ENCODE results near the gene DDX43.
"Not testable (repeated sequence)": the region's sequence is repeated elsewhere in the genome, so short reads cannot be mapped to it uniquely, and the experiment has no call there.

Gene DDX43
- 0.34 to 1.7 (median 0.93) reads per million in 18 experiments for total RNA-seq

DNA sequence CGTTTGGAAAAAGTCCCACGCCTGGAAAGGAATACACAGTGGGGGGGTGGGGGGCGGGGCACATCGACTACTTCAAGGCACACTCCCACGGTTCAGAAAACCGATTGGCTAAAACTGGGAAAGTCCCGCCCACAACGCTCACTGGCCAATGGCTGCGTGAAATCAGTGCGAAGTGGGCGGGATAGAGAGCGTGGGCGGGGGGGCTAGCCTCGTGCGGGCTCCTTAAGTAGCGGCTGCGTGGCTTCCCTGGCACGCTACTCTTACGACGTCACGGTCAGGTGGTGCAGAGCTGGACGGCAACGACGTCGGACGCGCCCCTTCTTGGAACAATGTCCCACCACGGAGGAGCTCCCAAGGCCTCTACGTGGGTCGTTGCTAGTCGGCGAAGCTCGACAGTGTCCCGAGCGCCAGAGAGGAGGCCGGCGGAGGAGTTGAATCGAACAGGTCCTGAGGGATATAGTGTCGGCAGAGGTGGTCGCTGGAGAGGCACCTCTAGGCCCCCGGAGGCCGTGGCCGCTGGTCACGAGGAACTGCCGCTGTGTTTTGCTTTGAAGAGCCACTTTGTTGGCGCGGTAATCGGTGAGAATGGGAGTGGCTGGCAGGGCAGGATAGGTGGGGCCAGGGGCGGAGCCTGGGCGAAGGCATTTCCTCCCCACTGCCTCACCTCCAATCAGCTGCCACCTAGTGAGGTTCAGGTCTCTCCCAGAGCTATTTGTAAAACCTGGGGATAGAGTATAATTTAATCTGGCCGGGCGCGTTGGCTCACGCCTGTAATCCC lies at the start of gene DDX43:
Gene DDX43 (plus strand): TSS at position 252 of the 778 bp plus-strand sequence. CDS start 78 bp downstream, at position 330.
- peak; percentile 43 to 44 for DNase-seq

- DNase-seq = no peak
These were observed 46.0 kb upstream of the DDX43 start for GRCh38 chr6:73348550-73349204.

DNA sequence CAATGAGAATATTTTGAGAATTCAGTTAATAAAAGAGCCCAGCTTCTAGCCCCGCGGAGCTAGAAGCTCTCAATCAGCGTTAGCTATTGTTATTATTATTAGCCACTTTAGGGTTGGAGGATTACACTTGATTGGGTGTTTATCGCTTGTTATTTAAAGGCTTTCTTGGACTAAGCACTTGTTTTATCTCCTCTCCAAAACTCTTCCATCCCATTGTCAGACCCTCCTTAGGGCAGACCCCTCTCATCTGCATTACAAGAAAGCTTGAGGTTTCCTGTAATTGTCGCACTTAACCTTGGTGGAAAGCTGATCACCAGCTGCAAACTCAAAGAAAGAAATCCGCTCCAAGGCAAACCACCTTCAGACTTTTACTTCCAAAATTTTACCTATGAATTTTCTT lies 45.3 kb upstream of the DDX43 start:
- no peak for DNase-seq

GRCh38 chr6:73353636-73354593 lies 40.7 kb upstream of the DDX43 start, which contains the start of gene DPPA5:
Gene DPPA5, minus strand, starts transcription at chr6:73354276. Its CDS starts 51 bp downstream, at chr6:73354225.
- no peak for DNase-seq

GRCh38 chr6:73362358-73362757 lies 32.3 kb upstream of the DDX43 start, which contains the start of gene KHDC3L:
Gene KHDC3L, plus strand, starts transcription at chr6:73362658. Its CDS starts 72 bp downstream, at chr6:73362730.
- no peak for DNase-seq

DNA sequence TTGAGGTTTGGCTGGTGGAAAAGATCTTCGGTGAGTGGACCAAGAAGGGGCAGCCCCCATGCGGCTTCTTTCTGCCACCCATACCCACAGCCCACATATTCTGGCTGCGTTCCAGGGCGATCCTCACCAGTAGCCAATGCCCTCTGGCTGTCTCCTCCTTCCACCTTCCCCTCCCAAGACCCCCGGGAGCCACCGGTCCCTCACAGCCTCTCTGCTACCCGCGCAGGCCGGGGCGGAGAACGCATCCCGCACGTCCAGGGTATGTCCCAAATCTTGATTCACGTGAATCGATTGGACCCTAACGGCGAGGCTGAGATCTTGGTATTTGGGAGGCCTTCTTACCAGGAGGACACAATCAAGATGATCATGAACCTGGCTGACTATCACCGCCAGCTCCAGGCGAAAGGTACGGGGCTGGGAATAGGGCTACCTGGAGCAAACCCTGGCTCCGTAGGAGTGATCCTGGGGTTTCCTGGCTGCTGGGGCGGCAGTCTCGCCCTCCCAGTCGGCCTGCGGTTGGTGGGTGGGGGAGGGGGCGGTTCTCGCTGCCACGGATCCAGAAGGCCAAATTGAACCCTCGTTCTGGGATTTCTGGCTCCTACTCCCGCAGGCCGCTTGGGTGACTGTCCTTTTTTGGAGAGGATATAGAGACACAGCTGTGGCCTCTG lies 31.6 kb upstream of the DDX43 start:
- no peak for DNase-seq

GRCh38 chr6:73363537-73363875 lies 31.1 kb upstream of the DDX43 start:
- no peak for DNase-seq

GRCh38 chr6:73364121-73364520 lies 30.5 kb upstream of the DDX43 start:
- no peak for DNase-seq

DNA sequence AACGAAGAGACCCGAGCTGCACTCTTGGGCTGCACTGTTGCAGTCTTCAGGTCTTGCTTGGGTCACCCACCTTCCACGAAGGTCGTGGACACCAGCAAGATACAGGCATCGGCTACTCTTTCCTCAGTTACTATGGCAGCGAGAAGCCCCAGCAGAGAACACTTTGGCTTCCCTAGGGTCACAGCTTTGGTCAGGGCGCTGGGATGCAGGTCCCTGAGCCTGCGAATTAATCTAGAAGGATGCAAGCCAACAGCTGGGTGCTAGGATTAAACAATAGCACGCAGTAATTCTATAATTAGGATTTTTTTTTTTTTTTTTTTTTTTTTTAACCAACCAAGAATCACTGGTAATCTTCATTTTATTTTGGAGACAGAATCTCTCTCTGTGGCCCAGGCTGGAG lies 30.1 kb upstream of the DDX43 start:
- DNase-seq = no peak

- no peak for DNase-seq
These were observed 26.8 kb upstream of the DDX43 start for GRCh38 chr6:73367761-73368355.

DNA sequence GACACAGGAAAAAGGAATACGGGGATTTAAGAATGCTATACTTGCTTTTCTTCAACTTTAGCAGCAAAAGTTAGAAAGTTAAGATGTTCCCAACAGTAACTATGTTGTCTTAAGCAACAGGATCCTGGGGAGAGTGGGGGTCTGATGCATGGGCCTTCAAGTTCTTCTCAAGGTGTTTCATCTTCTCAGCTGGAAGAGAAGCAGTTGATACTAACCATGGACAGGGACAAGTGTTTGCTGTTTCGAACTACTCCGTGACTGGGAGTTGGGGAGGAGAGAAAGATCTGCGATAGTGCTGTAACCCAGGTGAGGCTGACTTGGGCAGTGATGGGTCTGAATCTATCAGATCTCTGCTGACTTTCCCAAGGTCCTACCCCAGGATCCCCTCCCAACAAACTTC lies 26.0 kb upstream of the DDX43 start:
- DNase-seq = no peak

GRCh38 chr6:73369157-73369556 lies 25.5 kb upstream of the DDX43 start:
- no peak for DNase-seq

- DNase-seq = no peak
These were observed 25.1 kb upstream of the DDX43 start, which contains the start of gene OOEP for GRCh38 chr6:73369563-73369962. Gene OOEP, minus strand, starts transcription at chr6:73369897. Its CDS starts 105 bp downstream, at chr6:73369792.

GRCh38 chr6:73371984-73372383 lies 22.6 kb upstream of the DDX43 start:
- no peak for DNase-seq

DNA sequence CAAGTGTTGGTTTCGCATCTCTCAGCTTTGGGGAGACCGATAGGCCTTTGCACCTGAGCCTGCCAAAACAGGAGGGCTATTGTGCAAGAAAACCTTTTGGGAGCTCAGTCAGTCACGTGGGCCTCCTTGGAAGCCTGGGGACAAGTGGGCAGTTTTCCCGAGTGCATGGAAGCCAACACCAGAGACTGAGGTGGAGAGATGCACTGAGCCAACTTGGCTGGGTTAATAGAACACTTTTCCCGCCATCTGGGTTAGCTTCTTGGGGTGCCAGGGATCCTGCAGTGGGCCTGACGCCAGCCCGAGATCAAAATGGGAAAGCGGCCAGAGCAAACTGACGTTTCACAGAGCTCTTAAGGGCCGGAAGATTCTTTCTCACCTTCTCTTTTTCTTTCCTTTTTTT lies 22.1 kb upstream of the DDX43 start:
- no peak for DNase-seq

- DNase-seq = no peak
These were observed 19.4 kb upstream of the DDX43 start for GRCh38 chr6:73375216-73375615.

DNA sequence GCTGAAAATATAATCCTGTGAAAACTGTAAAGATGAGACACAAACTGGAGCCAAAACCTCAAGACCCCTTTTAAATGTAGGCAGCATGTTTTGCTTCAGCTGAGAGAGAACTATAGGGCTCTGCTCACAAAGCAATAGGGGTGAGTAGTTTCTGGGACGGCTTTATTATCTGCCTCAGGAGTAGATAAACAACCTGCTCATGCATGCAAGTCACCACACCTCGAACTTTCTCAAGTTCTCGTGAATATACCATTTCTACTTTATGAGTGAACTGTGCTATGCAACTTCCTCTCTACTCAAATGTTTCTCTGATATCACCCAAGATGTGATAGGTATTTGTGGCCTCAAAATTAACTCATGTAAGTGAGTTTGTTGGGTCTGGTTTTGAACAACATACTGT lies 17.4 kb upstream of the DDX43 start:
- DNase-seq = no peak

- DNase-seq = not testable (repeated sequence)
These were observed 13.1 kb upstream of the DDX43 start for GRCh38 chr6:73381531-73381930.

- no peak for DNase-seq
These were observed 12.0 kb upstream of the DDX43 start for GRCh38 chr6:73382462-73383113.

DNA sequence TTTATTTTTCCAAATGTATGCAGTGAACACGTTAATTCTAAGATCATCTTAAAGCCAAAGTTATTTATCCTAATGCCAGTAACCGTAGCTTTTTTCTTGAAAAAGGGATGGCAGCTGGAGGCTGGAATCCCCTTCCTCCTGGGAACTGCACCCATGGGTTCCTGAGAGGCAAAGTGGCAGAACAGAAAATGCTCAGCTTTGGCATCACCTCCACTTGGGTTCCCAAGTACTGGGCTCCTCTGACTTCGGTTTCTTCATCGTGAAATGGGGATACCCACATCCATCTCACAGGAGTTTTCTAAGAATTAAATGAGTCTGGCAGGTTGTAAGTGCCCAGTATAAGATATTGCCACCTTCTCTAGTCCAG lies 6.2 kb upstream of the DDX43 start:
- DNase-seq = no peak

DNA sequence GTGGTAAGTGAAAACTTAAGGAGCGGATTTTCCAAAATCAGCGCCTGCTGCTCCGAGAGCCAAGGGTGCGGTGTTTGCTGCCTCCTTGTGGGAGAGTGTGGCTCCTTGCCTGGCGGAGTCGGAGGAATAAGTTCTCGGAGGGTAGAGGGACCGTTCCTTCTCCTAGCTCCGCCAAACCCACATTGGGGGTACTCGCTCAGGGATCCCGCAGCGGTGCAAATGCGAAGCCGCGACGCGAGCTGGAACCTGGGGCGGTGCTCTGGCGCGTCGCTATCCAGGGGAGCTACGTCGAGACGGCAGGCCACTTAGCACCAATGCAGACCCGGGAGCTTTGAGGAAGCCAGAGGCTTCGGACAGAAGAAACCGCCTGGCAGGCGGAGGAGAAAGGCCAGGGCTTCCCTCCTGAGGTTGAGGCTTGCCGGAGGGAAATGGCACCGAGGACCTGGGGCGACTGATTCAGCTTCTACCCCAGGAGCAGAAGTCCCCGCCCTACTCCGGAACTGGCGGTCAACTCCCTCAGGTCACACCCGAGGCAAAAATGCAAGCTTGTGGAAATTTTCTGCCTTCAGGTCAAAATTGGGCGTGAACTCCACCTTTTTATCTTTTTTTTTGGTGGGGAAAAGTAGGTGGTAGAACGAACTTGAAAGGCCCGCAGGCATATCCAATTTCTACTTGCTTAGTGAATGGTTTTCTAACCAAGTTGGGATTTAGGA lies 5.7 kb upstream of the DDX43 start:
- DNase-seq = peak; percentile 60 to 73

All from inflammatory macrophage (primary cell).